CD14-positive monocyte (primary cell): ENCODE results near the gene OPN1SW. TPM values are rescaled to one million over a fixed set of nuclear protein-coding genes. Genes with fewer than 3 reads are reported as not detected.

Experiments used
- DNase-seq, 3 donors: peaks; one replicate each; pipeline ENCODE4 v3.0.0-alpha.2; 2011 to 2022
- H2AFZ ChIP-seq: 2 replicates; pipeline ENCODE4 v1.6.0; 2012; ENCODE audit warnings: mild to moderate bottlenecking, low read depth, low read length, inconsistent platforms; ENCODE audit not compliant: insufficient read depth, poor library complexity, severe bottlenecking
- H3K27ac ChIP-seq, 2 donors: 1 replicate in 1 of 2; 2 replicates in 1 of 2; pipeline ENCODE4 v1.5.1; 2012 to 2013; ENCODE audit warnings: low read length in 2 of 2, control low read depth in 1 of 2, inconsistent platforms in 1 of 2, low read depth in 1 of 2, mild to moderate bottlenecking in 1 of 2
- H3K27me3 ChIP-seq, 2 donors: one replicate each; pipeline versions ENCODE4 v1.6.0 to v1.6.1; 2011 to 2013; ENCODE audit warnings: low read length in 2 of 2; ENCODE audit not compliant: control insufficient read depth in 2 of 2, insufficient read depth in 2 of 2
- H3K36me3 ChIP-seq, 2 donors: replicated peaks in 1 of 2; 1 replicate in 1 of 2; 2 replicates in 1 of 2; pipeline versions ENCODE4 v1.5.1 to v1.6.1; 2012 to 2013; ENCODE audit warnings: low read length in 2 of 2, control low read depth in 1 of 2, inconsistent platforms in 1 of 2, mild to moderate bottlenecking in 1 of 2; ENCODE audit not compliant: insufficient read depth in 2 of 2, control insufficient read depth in 1 of 2
- H3K4me1 ChIP-seq, 2 donors: 1 replicate in 1 of 2; 2 replicates in 1 of 2; pipeline versions ENCODE4 v1.5.1 to v1.6.1; 2012 to 2013; ENCODE audit warnings: low read length in 2 of 2, control low read depth in 1 of 2, inconsistent platforms in 1 of 2, mild to moderate bottlenecking in 1 of 2, moderate library complexity in 1 of 2; ENCODE audit not compliant: insufficient read depth in 2 of 2, control insufficient read depth in 1 of 2
- H3K4me2 ChIP-seq: replicated peaks from 2 replicates; pipeline ENCODE3; 2012; ENCODE audit warnings: low read length, moderate library complexity, mild to moderate bottlenecking; ENCODE audit not compliant: poor library complexity, severe bottlenecking; ENCODE audit errors: extremely low read depth
- H3K4me3 ChIP-seq, 3 experiments: fragments of 200-600 bp in 1 of 3; sonication (generic) in 1 of 3; replicated peaks in 1 of 3; 1 replicate in 2 of 3; 2 replicates in 1 of 3; pipeline ENCODE4 v1.5.1; 2011 to 2013; ENCODE audit warnings: low read length in 3 of 3, mild to moderate bottlenecking in 3 of 3, control low read depth in 2 of 3, low read depth in 2 of 3, inconsistent platforms in 1 of 3, moderate library complexity in 1 of 3
- H3K79me2 ChIP-seq: 2 replicates; pipeline ENCODE4 v1.6.0; 2012; ENCODE audit warnings: mild to moderate bottlenecking, control low read depth, inconsistent platforms, low read length, moderate library complexity; ENCODE audit not compliant: insufficient read depth
- H3K9ac ChIP-seq: 2 replicates; pipeline ENCODE4 v1.6.0; 2017; ENCODE audit warnings: low read length, mild to moderate bottlenecking; ENCODE audit not compliant: insufficient read depth, poor library complexity, severe bottlenecking
- H3K9me3 ChIP-seq, 2 donors: replicated peaks in 1 of 2; 1 replicate in 1 of 2; 2 replicates in 1 of 2; pipeline versions ENCODE4 v1.5.1 to v1.6.1; 2012 to 2013; ENCODE audit warnings: low read length in 2 of 2, control low read depth in 1 of 2; ENCODE audit not compliant: control insufficient read depth in 1 of 2, insufficient read depth in 1 of 2
- H4K20me1 ChIP-seq: 2 replicates; pipeline ENCODE4 v1.6.0; 2012; ENCODE audit warnings: mild to moderate bottlenecking, low read length, control low read depth, moderate library complexity; ENCODE audit not compliant: insufficient read depth
- H3K27ac Mint-ChIP-seq, 7 donors: one replicate each; pipeline ENCODE4 v1.8.0; 2020; ENCODE audit warnings: mild to moderate bottlenecking in 7 of 7, mixed read lengths in 7 of 7, moderate library complexity in 6 of 7, inconsistent platforms in 2 of 7
- H3K27me3 Mint-ChIP-seq, 3 donors: one replicate each; pipeline ENCODE4 v1.8.0; 2021 to 2022; ENCODE audit warnings: low read depth in 3 of 3, mild to moderate bottlenecking in 3 of 3, mixed read lengths in 3 of 3, moderate library complexity in 3 of 3, inconsistent platforms in 1 of 3
- H3K36me3 Mint-ChIP-seq, 2 donors: one replicate each; pipeline ENCODE4 v1.8.0; 2020; ENCODE audit warnings: mixed read lengths in 2 of 2, inconsistent platforms in 1 of 2, mild to moderate bottlenecking in 1 of 2
- H3K4me1 Mint-ChIP-seq: one replicate; pipeline ENCODE4 v1.8.0; 2020; ENCODE audit warnings: mild to moderate bottlenecking, mixed read lengths
- H3K4me3 Mint-ChIP-seq, 2 donors: one replicate each; pipeline ENCODE4 v1.8.0; 2020; ENCODE audit warnings: mild to moderate bottlenecking in 2 of 2, mixed read lengths in 2 of 2, moderate library complexity in 1 of 2
- H3K9me3 Mint-ChIP-seq, 7 donors: one replicate each; pipeline ENCODE4 v1.8.0; 2020 to 2022; ENCODE audit warnings: mixed read lengths in 7 of 7, mild to moderate bottlenecking in 6 of 7, moderate library complexity in 6 of 7, inconsistent platforms in 2 of 7
- WGBS: methylation state at CpG from one replicate; pipeline ENCODE4 v1.1.5; 2013; ENCODE audit warnings: missing lambda C conversion rate; ENCODE audit not compliant: insufficient coverage; 5-methylcytosine and 5-hydroxymethylcytosine counted together
- intact Hi-C, 2 donors: fragments of 100-400 bp; cut with micrococcal nuclease; formaldehyde crosslinking; loops; one replicate each; pipeline versions ENCODE4 v1.15.0 to v1.15.1; 2023
- polyA plus RNA-seq, 3 donors: library from polyadenylated mRNA; depleted of rRNA in 1 of 3; unstranded in 2 of 3; stranded (reverse) in 1 of 3; fragments of 300-500 nt in 2 of 3; fragments of >200 nt in 1 of 3; fragmentation: Illumina TruSeq in 2 of 3; gene quantifications; 1 replicate in 2 of 3; 2 replicates in 1 of 3; pipeline ENCODE4 v1.2.3, GENCODE V29; 2012 to 2021
- TF ChIP-seq, protein P1 (sequence below): fragments of 200-600 bp; IDR thresholded peaks from one replicate; pipeline ENCODE4 v1.8.0; 2022; ENCODE audit warnings: antibody characterized with exemption, mild to moderate bottlenecking

Gene OPN1SW
- polyA plus RNA-seq, 3 donors = not detected

GRCh38 chr7:128791121-128791971 lies 15.8 kb upstream of the OPN1SW start, which contains the start of gene CCDC136:
Gene CCDC136, plus strand, starts transcription at chr7:128791968. Its CDS starts 444 bp downstream, at chr7:128792412.
- 0% methylated on average over 53 of the region's 80 CpGs for WGBS
- peak within 1 kb of the TSS; percentile 84 for H2AFZ ChIP-seq
- intact Hi-C loops = no loop called here

More at GRCh38 chr7:128791121-128791971, 15.8 kb upstream of the OPN1SW start, which contains the start of gene CCDC136:
- Histone ChIP-seq H3K4me2 (peak within 1 kb of the TSS; percentile 82), H4K20me1 (no peaks in the 10 kb centered on the region), H3K4me3 (peak within 1 kb of the TSS; percentile 74 to 88 (median 81)), H3K4me1 (peaks cover 19 to 21% of the 10 kb centered on the region in 2 donors), H3K36me3 (no peaks in the 10 kb centered on the region), H3K9ac (peak within 1 kb of the TSS; percentile 57), H3K27me3 (peaks cover 15 to 42% of the 10 kb centered on the region in 2 donors), H3K9me3 (no peaks in the 10 kb centered on the region), H3K27ac (no peak within 1 kb of the TSS), H3K79me2 (no peaks in the 10 kb centered on the region)
- DNase-seq = peak; percentile 46 to 50 (median 49)
- Mint-ChIP-seq H3K4me3 (peak within 1 kb of the TSS; percentile 84 to 87), H3K4me1 (peaks cover 19% of the 10 kb centered on the region), H3K27me3 (peaks cover 35 to 53% (median 45%) of the 10 kb centered on the region in 3 donors), H3K9me3 (peaks cover 0 to 8% (median 2%) of the 10 kb centered on the region in 7 donors), H3K27ac (no peak within 1 kb of the TSS), H3K36me3 (peaks cover 0 to 4% of the 10 kb centered on the region in 2 donors)
- TF ChIP-seq, protein P1, sequence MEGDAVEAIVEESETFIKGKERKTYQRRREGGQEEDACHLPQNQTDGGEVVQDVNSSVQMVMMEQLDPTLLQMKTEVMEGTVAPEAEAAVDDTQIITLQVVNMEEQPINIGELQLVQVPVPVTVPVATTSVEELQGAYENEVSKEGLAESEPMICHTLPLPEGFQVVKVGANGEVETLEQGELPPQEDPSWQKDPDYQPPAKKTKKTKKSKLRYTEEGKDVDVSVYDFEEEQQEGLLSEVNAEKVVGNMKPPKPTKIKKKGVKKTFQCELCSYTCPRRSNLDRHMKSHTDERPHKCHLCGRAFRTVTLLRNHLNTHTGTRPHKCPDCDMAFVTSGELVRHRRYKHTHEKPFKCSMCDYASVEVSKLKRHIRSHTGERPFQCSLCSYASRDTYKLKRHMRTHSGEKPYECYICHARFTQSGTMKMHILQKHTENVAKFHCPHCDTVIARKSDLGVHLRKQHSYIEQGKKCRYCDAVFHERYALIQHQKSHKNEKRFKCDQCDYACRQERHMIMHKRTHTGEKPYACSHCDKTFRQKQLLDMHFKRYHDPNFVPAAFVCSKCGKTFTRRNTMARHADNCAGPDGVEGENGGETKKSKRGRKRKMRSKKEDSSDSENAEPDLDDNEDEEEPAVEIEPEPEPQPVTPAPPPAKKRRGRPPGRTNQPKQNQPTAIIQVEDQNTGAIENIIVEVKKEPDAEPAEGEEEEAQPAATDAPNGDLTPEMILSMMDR = no peak
